Neural progenitor cell (in vitro differentiated cells): ENCODE results near the gene RIC3.

Experiments used
- CTCF ChIP-seq: fragments of 200-600 bp; sonication (generic); IDR thresholded peaks from 2 replicates; pipeline ENCODE4 v1.5.1; 2017; ENCODE audit warnings: antibody characterized with exemption, mild to moderate bottlenecking
- EZH2 ChIP-seq: fragments of 200-600 bp; sonication (generic); IDR thresholded peaks from 2 replicates; pipeline ENCODE4 v1.6.1; 2017; ENCODE audit warnings: antibody characterized with exemption, mild to moderate bottlenecking, moderate library complexity
- EZH2phosphoT487 ChIP-seq: fragments of 200-600 bp; sonication (generic); IDR thresholded peaks from 2 replicates; pipeline ENCODE4 v1.6.1; 2017; ENCODE audit warnings: antibody characterized with exemption

GRCh38 chr11:8087185-8087584, 81.6 kb downstream of the RIC3 start:
- peak; percentile 56 for TF ChIP-seq CTCF
- TF ChIP-seq EZH2: no peak
- no peak for TF ChIP-seq EZH2phosphoT487
